ENCODE results near the gene ADGRF1. TPM values are rescaled to one million over a fixed set of nuclear protein-coding genes. Genes with fewer than 3 reads are reported as not detected.
"Not testable (repeated sequence)": the region's sequence is repeated elsewhere in the genome, so short reads cannot be mapped to it uniquely, and the experiment has no call there.

Gene ADGRF1
- 18.7 and 24.4 TPM in 2 replicates for total RNA-seq

GRCh38 chr6:47042275-47042791 is at the start of gene ADGRF1:
ADGRF1 (minus strand) TSS chr6:47042332; CDS start chr6:47029061, 13,271 bp downstream.
- H3K4me3 ChIP-seq (ENCODE audit: low read depth, low read length): peak within 1 kb of the TSS; percentile 28
- DNase-seq (ENCODE audit: low read depth): no peak
- TF ChIP-seq, protein P1, sequence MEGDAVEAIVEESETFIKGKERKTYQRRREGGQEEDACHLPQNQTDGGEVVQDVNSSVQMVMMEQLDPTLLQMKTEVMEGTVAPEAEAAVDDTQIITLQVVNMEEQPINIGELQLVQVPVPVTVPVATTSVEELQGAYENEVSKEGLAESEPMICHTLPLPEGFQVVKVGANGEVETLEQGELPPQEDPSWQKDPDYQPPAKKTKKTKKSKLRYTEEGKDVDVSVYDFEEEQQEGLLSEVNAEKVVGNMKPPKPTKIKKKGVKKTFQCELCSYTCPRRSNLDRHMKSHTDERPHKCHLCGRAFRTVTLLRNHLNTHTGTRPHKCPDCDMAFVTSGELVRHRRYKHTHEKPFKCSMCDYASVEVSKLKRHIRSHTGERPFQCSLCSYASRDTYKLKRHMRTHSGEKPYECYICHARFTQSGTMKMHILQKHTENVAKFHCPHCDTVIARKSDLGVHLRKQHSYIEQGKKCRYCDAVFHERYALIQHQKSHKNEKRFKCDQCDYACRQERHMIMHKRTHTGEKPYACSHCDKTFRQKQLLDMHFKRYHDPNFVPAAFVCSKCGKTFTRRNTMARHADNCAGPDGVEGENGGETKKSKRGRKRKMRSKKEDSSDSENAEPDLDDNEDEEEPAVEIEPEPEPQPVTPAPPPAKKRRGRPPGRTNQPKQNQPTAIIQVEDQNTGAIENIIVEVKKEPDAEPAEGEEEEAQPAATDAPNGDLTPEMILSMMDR (conservative IDR thresholded peaks at IDR 0.05; ENCODE audit: low read depth, low read length): no peak

GRCh38 chr6:47090881-47091280 is 48.7 kb upstream of the ADGRF1 start:
- DNase-seq (ENCODE audit: low read depth): no peak
- TF ChIP-seq, protein P1 (conservative IDR thresholded peaks at IDR 0.05; ENCODE audit: low read depth, low read length): no peak
- no peak overlapping the region for H3K4me3 ChIP-seq (ENCODE audit: low read depth, low read length)

GRCh38 chr6:47089473-47089872 is 47.3 kb upstream of the ADGRF1 start:
- not testable (repeated sequence) for H3K4me3 ChIP-seq (ENCODE audit: low read depth, low read length); DNase-seq (ENCODE audit: low read depth)

DNA sequence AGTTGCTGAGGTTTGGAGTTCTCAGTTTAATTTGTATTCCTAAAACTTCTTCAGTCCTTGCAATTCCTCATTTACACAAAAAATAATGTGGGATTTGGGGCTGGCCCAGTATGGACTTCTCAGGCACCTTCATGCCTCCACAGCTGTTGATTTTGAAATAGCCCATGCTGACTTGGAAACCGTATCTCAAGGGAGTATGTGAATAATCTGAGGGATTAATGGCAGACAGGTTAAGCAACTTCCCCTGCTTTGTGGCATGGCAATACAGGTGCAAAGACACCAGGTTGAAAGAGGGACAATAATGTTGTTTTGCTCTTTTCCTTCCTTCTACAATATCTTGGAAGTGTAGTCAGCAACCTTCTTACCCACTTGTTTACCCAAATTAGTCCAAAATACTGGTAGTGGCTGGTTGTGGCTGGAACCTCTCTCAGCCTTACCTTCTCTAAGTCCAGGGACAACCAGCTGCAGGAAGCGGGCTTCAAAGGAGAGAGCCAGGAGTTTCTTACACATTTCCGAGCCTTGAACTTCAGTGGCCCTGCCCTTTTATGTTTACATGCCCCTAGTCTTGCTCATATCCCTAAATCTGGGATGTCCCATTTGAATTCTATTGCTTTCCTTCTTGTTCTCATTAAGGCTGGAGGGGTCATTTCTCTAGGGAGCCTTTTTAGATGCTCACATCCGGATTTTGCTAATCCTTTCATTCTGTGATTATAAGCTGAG is 44.1 kb upstream of the ADGRF1 start:
- no peak overlapping the region for H3K4me3 ChIP-seq (ENCODE audit: low read depth, low read length)
- DNase-seq (ENCODE audit: low read depth): no peak
- TF ChIP-seq, protein P1 (conservative IDR thresholded peaks at IDR 0.05; ENCODE audit: low read depth, low read length): no peak

DNA sequence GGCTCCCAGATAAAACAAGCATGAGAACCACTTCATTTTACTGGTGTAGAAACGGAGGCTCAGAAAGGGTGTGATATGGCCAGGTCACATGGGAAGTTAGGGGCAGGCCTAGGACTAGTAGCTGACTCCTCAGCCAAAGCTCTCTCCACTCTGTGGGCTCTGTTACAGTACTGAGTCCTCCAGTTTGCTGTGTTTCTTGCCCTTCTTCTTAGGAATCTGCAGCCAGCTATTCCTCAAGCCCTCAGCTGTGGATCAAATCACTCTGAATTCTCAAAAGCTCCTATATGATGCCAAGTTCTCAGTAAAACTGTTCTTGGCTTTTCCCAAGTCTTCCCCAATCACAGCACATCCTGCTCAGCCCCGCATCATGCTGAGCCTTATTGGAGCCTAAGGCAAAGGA is 42.5 kb upstream of the ADGRF1 start:
- DNase-seq (ENCODE audit: low read depth): no peak

DNA sequence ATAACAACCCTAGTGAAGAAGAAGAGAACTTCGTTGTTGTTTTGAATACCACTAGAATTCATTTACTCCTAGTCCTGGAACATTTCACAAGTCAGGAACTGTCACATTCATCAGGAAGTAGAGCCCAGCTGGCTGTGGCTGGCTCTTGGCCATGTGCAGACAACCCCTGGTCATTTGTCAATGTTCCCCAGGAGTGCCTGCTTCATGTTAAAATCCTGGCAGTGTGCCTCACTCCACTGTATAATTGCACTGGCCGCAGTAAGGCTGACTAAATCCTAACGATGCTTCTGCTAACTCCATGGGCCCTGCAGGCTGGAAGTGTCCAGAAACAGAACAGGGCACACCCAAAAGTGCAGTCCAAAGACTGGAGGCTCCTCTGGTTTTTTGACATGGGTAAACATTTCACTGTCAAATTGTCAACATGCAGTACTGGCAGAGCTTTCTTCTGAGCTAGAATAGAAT is 41.5 kb upstream of the ADGRF1 start:
- TF ChIP-seq, protein P1 (conservative IDR thresholded peaks at IDR 0.05; ENCODE audit: low read depth, low read length): no peak

More for the DNA sequence above, 42.5 kb upstream of the ADGRF1 start:
- no peak overlapping the region for H3K4me3 ChIP-seq (ENCODE audit: low read depth, low read length)
- TF ChIP-seq, protein P1 (conservative IDR thresholded peaks at IDR 0.05; ENCODE audit: low read depth, low read length): no peak

GRCh38 chr6:47080083-47080596 is 38.0 kb upstream of the ADGRF1 start:
- TF ChIP-seq, protein P1 (conservative IDR thresholded peaks at IDR 0.05; ENCODE audit: low read depth, low read length): no peak
- DNase-seq (ENCODE audit: low read depth): no peak
- H3K4me3 ChIP-seq (ENCODE audit: low read depth, low read length): no peak overlapping the region

More for the DNA sequence above, 41.5 kb upstream of the ADGRF1 start:
- DNase-seq (ENCODE audit: low read depth): peak; percentile 43
- H3K4me3 ChIP-seq (ENCODE audit: low read depth, low read length): no peak overlapping the region

All from epithelial cell of proximal tubule (primary cell).